Tibial nerve (tissue), 4 donors: ENCODE measurements around the gene TMEM131L.

Experiments used
- EP300 ChIP-seq, 2 donors: sonication (generic); formaldehyde crosslinking; IDR thresholded peaks; one replicate each; pipeline ENCODE4 v1.6.1; 2017; ENCODE audit warnings: antibody characterized with exemption in 2 of 2, mild to moderate bottlenecking in 1 of 2
- POLR2A ChIP-seq, 2 donors: fragments of 450-650 bp; IDR thresholded peaks; one replicate each; pipeline ENCODE4 v1.6.1; 2017; ENCODE audit warnings: antibody characterized with exemption in 2 of 2, mild to moderate bottlenecking in 2 of 2, moderate library complexity in 2 of 2
- TF ChIP-seq, protein P1 (sequence below), 5 experiments: fragments of 200-600 bp in 3 of 5; fragments of 450-650 bp in 2 of 5; sonication (generic) in 3 of 5; IDR thresholded peaks; one replicate each; pipeline ENCODE4 v1.5.1; 2016 to 2019; ENCODE audit warnings: antibody characterized with exemption in 5 of 5, mild to moderate bottlenecking in 3 of 5, moderate library complexity in 2 of 5

DNA sequence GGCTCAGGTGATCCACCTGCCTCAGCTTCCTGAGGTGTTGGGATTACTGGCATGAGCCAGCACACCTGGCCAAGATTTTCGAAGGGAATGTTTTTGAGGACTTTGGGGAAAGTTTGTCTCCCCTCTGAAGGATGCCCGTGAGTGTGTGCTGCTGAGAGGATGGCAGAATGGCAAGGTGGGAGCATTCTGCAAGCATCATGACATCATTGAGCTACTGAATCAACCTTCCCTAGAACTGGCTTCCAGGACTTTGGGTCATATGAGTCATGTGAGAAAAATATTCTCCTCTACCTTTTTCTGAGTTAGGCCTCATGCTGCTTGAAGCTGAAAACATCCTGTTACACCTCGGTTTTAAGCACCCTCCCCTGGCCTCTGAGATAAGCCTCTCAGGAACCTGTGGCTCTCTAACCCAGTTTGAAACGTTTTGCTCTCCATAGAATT, 31.0 kb downstream of the TMEM131L start:
- no peak for TF ChIP-seq POLR2A (IDR thresholded peaks at IDR 0.05)
- TF ChIP-seq, protein P1, sequence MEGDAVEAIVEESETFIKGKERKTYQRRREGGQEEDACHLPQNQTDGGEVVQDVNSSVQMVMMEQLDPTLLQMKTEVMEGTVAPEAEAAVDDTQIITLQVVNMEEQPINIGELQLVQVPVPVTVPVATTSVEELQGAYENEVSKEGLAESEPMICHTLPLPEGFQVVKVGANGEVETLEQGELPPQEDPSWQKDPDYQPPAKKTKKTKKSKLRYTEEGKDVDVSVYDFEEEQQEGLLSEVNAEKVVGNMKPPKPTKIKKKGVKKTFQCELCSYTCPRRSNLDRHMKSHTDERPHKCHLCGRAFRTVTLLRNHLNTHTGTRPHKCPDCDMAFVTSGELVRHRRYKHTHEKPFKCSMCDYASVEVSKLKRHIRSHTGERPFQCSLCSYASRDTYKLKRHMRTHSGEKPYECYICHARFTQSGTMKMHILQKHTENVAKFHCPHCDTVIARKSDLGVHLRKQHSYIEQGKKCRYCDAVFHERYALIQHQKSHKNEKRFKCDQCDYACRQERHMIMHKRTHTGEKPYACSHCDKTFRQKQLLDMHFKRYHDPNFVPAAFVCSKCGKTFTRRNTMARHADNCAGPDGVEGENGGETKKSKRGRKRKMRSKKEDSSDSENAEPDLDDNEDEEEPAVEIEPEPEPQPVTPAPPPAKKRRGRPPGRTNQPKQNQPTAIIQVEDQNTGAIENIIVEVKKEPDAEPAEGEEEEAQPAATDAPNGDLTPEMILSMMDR (IDR thresholded peaks at IDR 0.05) = no peak
- no peak for TF ChIP-seq EP300 (IDR thresholded peaks at IDR 0.05)
